Adrenal gland (tissue), 12 donors: ENCODE measurements around the gene PLPP4. TPM values are rescaled to one million over a fixed set of nuclear protein-coding genes. Genes with fewer than 3 reads are reported as not detected.

ENCODE experiments used
- DNase-seq, 7 donors: peaks; one replicate each; pipeline ENCODE4 v3.0.0-alpha.2; 2019 to 2020
- H3K27ac ChIP-seq, 5 donors: fragments of 200-600 bp; sonication (generic) in 4 of 5; 1 replicate in 3 of 5; 2 replicates in 2 of 5; pipeline versions ENCODE4 v1.5.1 to v1.8.0; 2016 to 2020; ENCODE audit warnings: mild to moderate bottlenecking in 1 of 5
- H3K27me3 ChIP-seq: fragments of 200-600 bp; 2 replicates; pipeline ENCODE4 v1.8.0; 2021
- H3K36me3 ChIP-seq, 2 donors: fragments of 200-600 bp; replicated peaks in 1 of 2; 1 replicate in 1 of 2; 2 replicates in 1 of 2; pipeline versions ENCODE4 v1.5.1 to v1.8.0; 2018 to 2022
- H3K4me1 ChIP-seq, 2 donors: fragments of 200-600 bp; replicated peaks in 1 of 2; 1 replicate in 1 of 2; 2 replicates in 1 of 2; pipeline versions ENCODE4 v1.5.1 to v1.8.0; 2018 to 2021
- H3K4me3 ChIP-seq, 4 donors: fragments of 200-600 bp; sonication (generic) in 3 of 4; one replicate each; pipeline ENCODE4 v1.5.1; 2016 to 2018
- H3K9me3 ChIP-seq, 3 donors: fragments of 200-600 bp; sonication (generic) in 1 of 3; replicated peaks in 1 of 3; 1 replicate in 2 of 3; 2 replicates in 1 of 3; pipeline versions ENCODE4 v1.5.1 to v1.8.0; 2016 to 2021
- POLR2A ChIP-seq, 2 donors: fragments of 450-650 bp; IDR thresholded peaks; one replicate each; pipeline ENCODE4 v1.6.1; 2017; ENCODE audit warnings: antibody characterized with exemption in 2 of 2, mild to moderate bottlenecking in 2 of 2, moderate library complexity in 1 of 2
- WGBS, 4 donors: extraction: QIAGEN DNeasy Blood & Tissue Kit in 2 of 4; methylation state at CpG; one replicate each; pipeline versions ENCODE4 v1.1.5 to v1.1.7; 2013 to 2017; 5-methylcytosine and 5-hydroxymethylcytosine counted together
- intact Hi-C, 2 donors: fragments of 100-400 bp; cut with DNase I; formaldehyde crosslinking; loops; one replicate each; pipeline versions ENCODE4 v1.14.1 to v1.15.0; 2022 to 2023
- polyA plus RNA-seq, 3 donors: library from polyadenylated mRNA; stranded (reverse); fragments of 200-250 nt in 2 of 3; fragments of 350-450 nt in 1 of 3; fragmentation: Illumina TruSeq in 1 of 3; extraction: RNeasy Lipid Tissue Mini Kit (QIAGEN cat#74804) in 1 of 3; gene quantifications; one replicate each; pipeline ENCODE4 v1.2.3, GENCODE V29; 2013 to 2014
- total RNA-seq, 9 donors: library from RNA; depleted of rRNA in 4 of 9; stranded (reverse); fragments of >200 nt in 4 of 9; fragments of 120-200 nt in 1 of 9; fragmentation: NEBNext Ultra II Directional in 1 of 9; extraction: Animal tissue kit (Norgen Biotek cat#: 25700) in 1 of 9; gene quantifications; one replicate each; pipeline versions ENCODE4 v1.1.0 to v1.2.4, GENCODE V29; 2013 to 2023
- TF ChIP-seq, protein P1 (sequence below), 6 experiments: fragments of 450-650 bp in 4 of 6; fragments of 200-600 bp in 2 of 6; sonication (generic) in 1 of 6; IDR thresholded peaks; 1 replicate in 5 of 6; 2 replicates in 1 of 6; pipeline versions ENCODE4 v1.5.1 to v1.8.0; 2016 to 2021; ENCODE audit warnings: antibody characterized with exemption in 6 of 6, mild to moderate bottlenecking in 2 of 6, moderate library complexity in 1 of 6
- donor health status: healthy with polysubstance abuse.
- donor health status: Bipolar disorder and iron deficiency.
- donor health status: DM: yes; HTN: yes; CAD: no.
- donor health status: DM: no; HTN: no; CAD: no.
- donor health status: DM: no; HTN: no; CAD: no.
- donor health status: DM: yes; HTN: yes; CAD: no.

Gene PLPP4
- total and polyA plus RNA-seq, 12 donors, result 0.09 to 1.4 TPM; not detected in 10

DNA sequence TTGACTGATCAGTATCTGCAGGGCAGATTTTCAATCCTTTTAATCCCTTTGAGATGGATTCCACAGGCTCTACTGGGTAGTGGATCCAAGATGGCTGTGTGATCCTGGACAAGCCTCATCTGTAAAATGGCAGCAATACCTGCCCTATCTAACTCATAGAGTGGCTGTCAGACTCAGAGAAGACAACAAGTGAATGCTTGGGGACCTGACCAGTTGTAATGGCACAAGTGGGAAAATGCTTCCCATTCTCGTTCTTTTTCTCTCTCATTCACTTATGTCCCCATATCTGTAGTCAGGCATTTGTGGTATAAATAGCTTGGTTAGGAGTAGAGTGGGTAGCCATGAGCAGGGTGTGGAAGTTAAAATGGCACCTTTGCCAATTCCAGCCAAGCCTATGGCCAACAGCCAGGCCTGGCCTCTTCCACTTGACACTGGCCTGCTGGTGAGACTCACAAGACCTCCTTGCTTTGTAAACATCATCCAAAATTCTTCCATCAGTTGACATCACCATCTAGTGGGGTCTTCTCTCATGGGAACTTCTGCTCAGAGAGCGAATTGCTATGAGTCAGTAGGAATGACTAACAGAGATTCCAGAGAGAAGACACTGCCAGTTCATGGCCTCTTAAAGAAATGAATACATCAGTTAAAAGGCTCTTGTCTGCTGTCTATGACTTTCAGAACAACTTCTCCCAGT lies 150.1 kb downstream of the PLPP4 start:
- intact Hi-C loops, result no loop called here
- 69 to 76% (median 75%) methylated on average over 2 of the region's 2 CpGs for WGBS, 4 donors
- Histone ChIP-seq H3K4me1 (no peaks in the 10 kb centered on the region), H3K27ac (no peak overlapping the region), H3K36me3 (no peaks in the 10 kb centered on the region), H3K27me3 (no peaks in the 10 kb centered on the region), H3K9me3 (no peaks in the 10 kb centered on the region), H3K4me3 (no peak overlapping the region)
- no peak for DNase-seq
- TF ChIP-seq, protein P1, sequence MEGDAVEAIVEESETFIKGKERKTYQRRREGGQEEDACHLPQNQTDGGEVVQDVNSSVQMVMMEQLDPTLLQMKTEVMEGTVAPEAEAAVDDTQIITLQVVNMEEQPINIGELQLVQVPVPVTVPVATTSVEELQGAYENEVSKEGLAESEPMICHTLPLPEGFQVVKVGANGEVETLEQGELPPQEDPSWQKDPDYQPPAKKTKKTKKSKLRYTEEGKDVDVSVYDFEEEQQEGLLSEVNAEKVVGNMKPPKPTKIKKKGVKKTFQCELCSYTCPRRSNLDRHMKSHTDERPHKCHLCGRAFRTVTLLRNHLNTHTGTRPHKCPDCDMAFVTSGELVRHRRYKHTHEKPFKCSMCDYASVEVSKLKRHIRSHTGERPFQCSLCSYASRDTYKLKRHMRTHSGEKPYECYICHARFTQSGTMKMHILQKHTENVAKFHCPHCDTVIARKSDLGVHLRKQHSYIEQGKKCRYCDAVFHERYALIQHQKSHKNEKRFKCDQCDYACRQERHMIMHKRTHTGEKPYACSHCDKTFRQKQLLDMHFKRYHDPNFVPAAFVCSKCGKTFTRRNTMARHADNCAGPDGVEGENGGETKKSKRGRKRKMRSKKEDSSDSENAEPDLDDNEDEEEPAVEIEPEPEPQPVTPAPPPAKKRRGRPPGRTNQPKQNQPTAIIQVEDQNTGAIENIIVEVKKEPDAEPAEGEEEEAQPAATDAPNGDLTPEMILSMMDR (IDR thresholded peaks at IDR 0.05), result no peak

DNA sequence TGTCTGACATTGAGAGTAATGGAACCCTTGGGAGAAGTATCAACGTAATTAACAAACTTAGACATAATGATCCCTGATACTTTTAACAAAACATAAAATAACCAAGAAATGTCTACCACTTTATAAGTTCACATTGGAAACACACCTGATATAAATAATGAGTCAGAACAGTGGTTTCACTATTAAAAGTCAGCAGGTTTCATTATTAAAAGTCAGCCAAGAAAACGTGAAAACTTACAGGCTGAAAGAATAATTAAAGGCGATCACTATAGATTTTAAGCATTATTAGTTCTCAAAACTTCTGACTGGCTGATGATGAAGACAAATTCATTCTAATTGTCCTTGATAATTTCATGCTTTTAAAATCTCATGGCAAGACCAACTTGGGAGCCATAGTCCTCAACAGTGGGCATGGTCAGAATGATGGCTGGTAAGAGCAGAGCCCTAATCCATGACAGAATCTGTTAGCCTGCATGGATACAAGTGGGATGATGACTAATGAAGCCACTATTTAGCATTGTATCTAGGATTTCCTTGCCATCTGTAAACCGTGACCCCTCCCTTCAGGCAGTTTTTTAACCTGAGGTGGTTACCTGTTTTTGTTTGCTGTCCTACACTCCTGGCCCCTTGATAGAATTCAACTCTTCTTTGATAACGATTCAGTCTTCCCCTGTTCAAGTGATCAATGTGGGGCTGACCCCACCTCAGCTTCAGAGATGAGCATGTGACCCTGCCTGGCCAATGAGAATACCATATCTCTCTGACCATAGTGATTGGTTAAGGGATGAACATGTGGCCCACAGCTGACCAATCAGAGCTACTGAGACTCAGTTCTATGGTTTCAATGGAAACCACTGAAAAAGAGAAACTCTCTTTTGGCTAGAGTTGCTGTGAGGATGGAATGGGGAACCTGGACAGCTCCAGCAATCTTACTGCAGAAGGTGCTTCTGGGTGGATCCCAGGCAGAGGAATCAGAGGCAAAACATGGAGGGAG lies 151.0 kb downstream of the PLPP4 start:
- Histone ChIP-seq H3K36me3 (no peaks in the 10 kb centered on the region), H3K27ac (no peak overlapping the region), H3K4me3 (no peak overlapping the region), H3K9me3 (no peaks in the 10 kb centered on the region), H3K4me1 (no peaks in the 10 kb centered on the region), H3K27me3 (no peaks in the 10 kb centered on the region)
- intact Hi-C loops, result no loop called here
- TF ChIP-seq POLR2A (IDR thresholded peaks at IDR 0.05), result no peak
- TF ChIP-seq, protein P1 (IDR thresholded peaks at IDR 0.05), result no peak
- WGBS, 4 donors, result 72 to 80% (median 74%) methylated on average over 5 of the region's 5 CpGs
- no peak for DNase-seq

DNA sequence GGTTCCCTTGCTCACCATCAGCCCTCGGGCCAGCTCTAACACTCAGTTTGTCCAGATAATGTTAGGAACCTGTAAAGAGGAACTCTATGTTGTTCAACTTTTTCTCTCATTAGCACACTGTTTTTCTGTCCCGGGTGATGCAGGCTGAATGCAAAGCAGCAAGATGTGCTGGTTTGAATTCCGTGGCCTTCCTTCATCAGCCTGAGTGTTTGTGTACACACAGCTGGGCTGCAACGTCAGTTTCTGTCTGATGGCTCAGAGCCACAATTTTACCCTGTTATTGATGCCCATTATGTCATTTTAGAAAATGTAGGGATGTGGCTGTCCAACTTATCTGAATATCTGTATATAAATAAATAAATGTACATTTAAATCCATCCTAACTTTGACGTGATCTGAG lies 152.0 kb downstream of the PLPP4 start:
- H3K27me3 ChIP-seq, result no peaks in the 10 kb centered on the region
- H3K27ac ChIP-seq, result no peak overlapping the region
- H3K9me3 ChIP-seq, result no peaks in the 10 kb centered on the region
- WGBS, 4 donors, result 56 to 76% (median 67%) methylated on average over 5 of the region's 5 CpGs
- H3K4me1 ChIP-seq, result no peaks in the 10 kb centered on the region
- TF ChIP-seq POLR2A (IDR thresholded peaks at IDR 0.05), result no peak
- TF ChIP-seq, protein P1 (IDR thresholded peaks at IDR 0.05), result no peak
- no peaks in the 10 kb centered on the region for H3K36me3 ChIP-seq
- H3K4me3 ChIP-seq, result no peak overlapping the region
- DNase-seq, result no peak
- intact Hi-C loops, result no loop called here

DNA sequence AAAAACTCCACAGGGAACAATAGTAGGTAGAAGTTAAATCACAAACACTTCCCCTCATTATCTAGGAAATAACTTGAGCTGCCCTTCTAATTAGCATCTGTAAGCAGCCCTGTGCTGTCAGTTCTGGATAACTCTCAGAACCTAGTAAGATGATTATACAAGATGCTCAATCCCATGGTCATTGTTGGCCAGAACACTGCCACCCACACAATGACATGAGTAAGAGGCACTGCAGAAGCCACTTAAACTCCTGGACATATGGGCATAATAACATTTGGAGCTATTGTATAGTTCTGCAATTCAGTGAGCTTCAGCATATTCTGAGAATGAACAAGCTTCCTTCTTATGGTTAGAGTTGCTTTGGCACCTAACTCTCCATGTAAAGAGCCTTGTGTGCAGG lies 153.8 kb downstream of the PLPP4 start:
- intact Hi-C loops, result no loop called here
- no peaks in the 10 kb centered on the region for H3K27me3 ChIP-seq
- no peaks in the 10 kb centered on the region for H3K36me3 ChIP-seq
- no peaks in the 10 kb centered on the region for H3K9me3 ChIP-seq
- H3K4me3 ChIP-seq, result no peak overlapping the region
- H3K27ac ChIP-seq, result no peak overlapping the region
- DNase-seq, result no peak
- no peaks in the 10 kb centered on the region for H3K4me1 ChIP-seq
- TF ChIP-seq, protein P1 (IDR thresholded peaks at IDR 0.05), result no peak
- TF ChIP-seq POLR2A (IDR thresholded peaks at IDR 0.05), result no peak
